H9 (cell line): ENCODE measurements around the gene SIGLEC5. TPM values are rescaled to one million over a fixed set of nuclear protein-coding genes. Genes with fewer than 3 reads are reported as not detected.

Experiments used
- DNase-seq: peaks from one replicate; pipeline ENCODE4 v3.0.0-alpha.2; 2017
- H2AFZ ChIP-seq: one replicate; pipeline ENCODE4 v1.6.1; 2013; ENCODE audit warnings: mild to moderate bottlenecking, low read length, control low read depth, moderate library complexity
- H2AK5ac ChIP-seq: 2 replicates; pipeline ENCODE4 v1.6.1; 2013; ENCODE audit warnings: low read length, control low read depth, mixed read lengths; ENCODE audit not compliant: insufficient read length
- H2BK120ac ChIP-seq: one replicate; pipeline ENCODE4 v1.6.1; 2013; ENCODE audit warnings: low read depth, mild to moderate bottlenecking, low read length, control low read depth, inconsistent platforms; ENCODE audit not compliant: poor library complexity, severe bottlenecking
- H2BK12ac ChIP-seq: 2 replicates; pipeline ENCODE4 v1.6.1; 2013; ENCODE audit warnings: low read length, control low read depth, mixed read lengths, low read depth; ENCODE audit not compliant: insufficient read length
- H2BK15ac ChIP-seq: 2 replicates; pipeline ENCODE4 v1.6.1; 2013; ENCODE audit warnings: low read depth, low read length, control low read depth
- H2BK20ac ChIP-seq: one replicate; pipeline ENCODE4 v1.6.1; 2013; ENCODE audit warnings: low read depth, mild to moderate bottlenecking, low read length, control low read depth, inconsistent platforms; ENCODE audit not compliant: poor library complexity, severe bottlenecking
- H2BK5ac ChIP-seq: 2 replicates; pipeline ENCODE4 v1.6.1; 2013; ENCODE audit warnings: low read length, control low read depth, mixed read lengths; ENCODE audit not compliant: insufficient read length
- H3K14ac ChIP-seq: 2 replicates; pipeline ENCODE4 v1.6.1; 2013; ENCODE audit warnings: low read length, control low read depth; ENCODE audit not compliant: insufficient read depth
- H3K18ac ChIP-seq: 2 replicates; pipeline ENCODE4 v1.6.1; 2013; ENCODE audit warnings: low read depth, mild to moderate bottlenecking, mixed read lengths, low read length, control low read depth; ENCODE audit not compliant: insufficient read length
- H3K23ac ChIP-seq: 2 replicates; pipeline ENCODE4 v1.6.1; 2013; ENCODE audit warnings: low read length, control low read depth, mixed read lengths, low read depth; ENCODE audit not compliant: insufficient read length
- H3K23me2 ChIP-seq: 2 replicates; pipeline ENCODE4 v1.6.1; 2013; ENCODE audit warnings: low read depth, mild to moderate bottlenecking, mixed read lengths, low read length, control low read depth; ENCODE audit not compliant: insufficient read length, poor library complexity, severe bottlenecking
- H3K27ac ChIP-seq: 2 replicates; pipeline ENCODE4 v1.5.1; 2013; ENCODE audit warnings: low read length, control low read depth, mixed read lengths, low read depth; ENCODE audit not compliant: insufficient read length
- H3K27me3 ChIP-seq: 2 replicates; pipeline ENCODE4 v1.6.1; 2013; ENCODE audit warnings: low read length, control low read depth, inconsistent platforms; ENCODE audit not compliant: insufficient read depth
- H3K4ac ChIP-seq: 2 replicates; pipeline ENCODE4 v1.6.1; 2013; ENCODE audit warnings: low read depth, mild to moderate bottlenecking, control low read depth, inconsistent platforms, low read length, moderate library complexity
- H3K4me1 ChIP-seq: 2 replicates; pipeline ENCODE4 v1.6.1; 2013; ENCODE audit warnings: low read length, control low read depth, inconsistent platforms; ENCODE audit not compliant: insufficient read depth
- H3K4me2 ChIP-seq: 2 replicates; pipeline ENCODE4 v1.6.1; 2013; ENCODE audit warnings: low read length, control low read depth, mixed read lengths; ENCODE audit not compliant: insufficient read length, insufficient read depth
- H3K56ac ChIP-seq: 2 replicates; pipeline ENCODE4 v1.6.1; 2013; ENCODE audit warnings: low read depth, mild to moderate bottlenecking, mixed read lengths, low read length, control low read depth; ENCODE audit not compliant: insufficient read length
- H3K79me1 ChIP-seq: 2 replicates; pipeline ENCODE4 v1.6.1; 2013; ENCODE audit warnings: low read depth, mild to moderate bottlenecking, moderate library complexity, low read length, control low read depth, inconsistent platforms; ENCODE audit not compliant: insufficient read depth, poor library complexity, severe bottlenecking
- H3K79me2 ChIP-seq: 2 replicates; pipeline ENCODE4 v1.6.1; 2013; ENCODE audit warnings: low read length, control low read depth, inconsistent platforms; ENCODE audit not compliant: insufficient read depth
- H3K9ac ChIP-seq: 2 replicates; pipeline ENCODE4 v1.6.1; 2013; ENCODE audit warnings: low read length, control low read depth, mixed read lengths; ENCODE audit not compliant: insufficient read length; ENCODE audit errors: extremely low read depth
- H3K9me3 ChIP-seq: one replicate; pipeline ENCODE4 v1.6.1; 2013; ENCODE audit warnings: low read depth, low read length, inconsistent platforms; ENCODE audit not compliant: control insufficient read depth
- H3T11ph ChIP-seq: one replicate; pipeline ENCODE4 v1.6.1; 2013; ENCODE audit warnings: mild to moderate bottlenecking, low read length, control low read depth, inconsistent platforms
- H4K20me1 ChIP-seq: one replicate; pipeline ENCODE4 v1.6.1; 2013; ENCODE audit not compliant: control insufficient read depth, insufficient read length, insufficient read depth
- H4K5ac ChIP-seq: 2 replicates; pipeline ENCODE4 v1.6.1; 2013; ENCODE audit warnings: low read depth, mild to moderate bottlenecking, mixed read lengths, low read length, control low read depth; ENCODE audit not compliant: insufficient read length
- H4K8ac ChIP-seq: replicated peaks from 2 replicates; pipeline ENCODE4 v1.6.1; 2013; ENCODE audit warnings: low read length, control low read depth, mixed read lengths, low read depth; ENCODE audit not compliant: insufficient read length
- H4K91ac ChIP-seq: 2 replicates; pipeline ENCODE4 v1.6.1; 2013; ENCODE audit warnings: low read depth, mild to moderate bottlenecking, moderate library complexity, mixed read lengths, low read length, control low read depth; ENCODE audit not compliant: insufficient read length
- H3K27ac Mint-ChIP-seq, 3 experiments: 2 replicates in 2 of 3; 3 replicates in 1 of 3; pipeline ENCODE4 v1.8.0; 2020 to 2021; ENCODE audit warnings: mixed read lengths in 3 of 3, mild to moderate bottlenecking in 1 of 3, moderate library complexity in 1 of 3
- H3K27me3 Mint-ChIP-seq: 2 replicates; pipeline ENCODE4 v1.8.0; 2021; ENCODE audit warnings: low read depth, mild to moderate bottlenecking, moderate library complexity, mixed read lengths
- H3K36me3 Mint-ChIP-seq, 3 experiments: 2 replicates in 2 of 3; 3 replicates in 1 of 3; pipeline ENCODE4 v1.8.0; 2020 to 2021; ENCODE audit warnings: low read depth in 3 of 3, mixed read lengths in 3 of 3; ENCODE audit not compliant: insufficient read depth in 1 of 3
- H3K4me1 Mint-ChIP-seq, 2 experiments: 2 replicates each; pipeline ENCODE4 v1.8.0; 2020; ENCODE audit warnings: mixed read lengths in 2 of 2
- H3K4me3 Mint-ChIP-seq, 2 experiments: 2 replicates in 1 of 2; 3 replicates in 1 of 2; pipeline ENCODE4 v1.8.0; 2020 to 2021; ENCODE audit warnings: mild to moderate bottlenecking in 2 of 2, mixed read lengths in 2 of 2, moderate library complexity in 1 of 2
- H3K9me3 Mint-ChIP-seq, 2 experiments: 2 replicates in 1 of 2; 3 replicates in 1 of 2; pipeline ENCODE4 v1.8.0; 2020; ENCODE audit warnings: mild to moderate bottlenecking in 2 of 2, mixed read lengths in 2 of 2, moderate library complexity in 1 of 2
- WGBS: extraction: QIAGEN DNeasy Blood & Tissue Kit; methylation state at CpG from one replicate; pipeline ENCODE4 v1.1.7; 2013; ENCODE audit warnings: missing lambda C conversion rate, low lambda C conversion rate, mixed read lengths; ENCODE audit not compliant: insufficient read length; ENCODE audit errors: extremely low coverage; 5-methylcytosine and 5-hydroxymethylcytosine counted together
- total RNA-seq: library from RNA; stranded (reverse); gene quantifications from 2 replicates; pipeline ENCODE4 v1.2.1, GENCODE V29; 2021
- TF ChIP-seq, protein P1 (sequence below): fragments of 200-600 bp; sonication (generic); conservative IDR thresholded peaks from 3 replicates; pipeline ENCODE4 v1.8.0; 2021; ENCODE audit warnings: antibody characterized with exemption, mild to moderate bottlenecking

SIGLEC5 gene
- total RNA-seq, 1 experiment from 2014 or later, result not detected

DNA sequence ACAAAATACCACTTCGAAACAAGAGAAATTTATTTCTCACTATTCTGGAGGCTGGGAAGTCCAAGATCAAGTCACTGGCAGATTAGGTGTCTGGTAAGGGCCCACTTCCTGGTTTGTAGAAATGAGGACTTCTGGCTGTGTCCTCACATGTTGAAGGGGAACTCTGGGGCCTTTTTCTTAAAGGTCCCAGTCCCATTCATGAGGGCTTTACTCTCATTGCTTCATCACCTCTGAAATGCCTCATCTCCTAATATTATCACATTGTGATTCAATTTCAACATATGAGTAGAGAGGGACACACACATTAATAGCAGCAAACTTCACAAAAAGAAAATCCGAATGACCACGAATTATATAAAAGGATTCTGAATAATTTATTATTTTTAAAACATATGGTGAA is 38.0 kb upstream of the SIGLEC5 start:
- Histone ChIP-seq H2BK20ac (no peak overlapping the region), H2BK15ac (no peak overlapping the region), H2BK120ac (no peak overlapping the region), H3T11ph (no peak overlapping the region), H3K9ac (no peak overlapping the region), H3K9me3 (no peaks in the 10 kb centered on the region), H4K20me1 (no peaks in the 10 kb centered on the region), H3K27ac (no peak overlapping the region), H3K79me2 (no peaks in the 10 kb centered on the region), H3K79me1 (no peaks in the 10 kb centered on the region), H4K5ac (no peak overlapping the region), H3K23ac (no peak overlapping the region), H2BK5ac (no peak overlapping the region), H3K14ac (no peak overlapping the region), H2AK5ac (no peak overlapping the region), H4K91ac (no peak overlapping the region), H3K27me3 (no peaks in the 10 kb centered on the region), H2AFZ (no peak overlapping the region), H3K4me1 (no peaks in the 10 kb centered on the region), H4K8ac (no peak overlapping the region), H3K56ac (no peak overlapping the region), H3K23me2 (no peaks in the 10 kb centered on the region), H3K18ac (no peak overlapping the region), H3K4me2 (no peak overlapping the region), H3K4ac (no peak overlapping the region), H2BK12ac (no peak overlapping the region)
- no peak overlapping the region for H3K27ac Mint-ChIP-seq
- H3K4me3 Mint-ChIP-seq, result no peak overlapping the region
- no CpG with 5 or more reads among the region's 3 CpGs for WGBS
- H3K9me3 Mint-ChIP-seq, result peaks cover 26 to 54% of the 10 kb centered on the region in 2 experiments
- no peaks in the 10 kb centered on the region for H3K36me3 Mint-ChIP-seq
- peaks cover 30% of the 10 kb centered on the region for H3K27me3 Mint-ChIP-seq
- TF ChIP-seq, protein P1, sequence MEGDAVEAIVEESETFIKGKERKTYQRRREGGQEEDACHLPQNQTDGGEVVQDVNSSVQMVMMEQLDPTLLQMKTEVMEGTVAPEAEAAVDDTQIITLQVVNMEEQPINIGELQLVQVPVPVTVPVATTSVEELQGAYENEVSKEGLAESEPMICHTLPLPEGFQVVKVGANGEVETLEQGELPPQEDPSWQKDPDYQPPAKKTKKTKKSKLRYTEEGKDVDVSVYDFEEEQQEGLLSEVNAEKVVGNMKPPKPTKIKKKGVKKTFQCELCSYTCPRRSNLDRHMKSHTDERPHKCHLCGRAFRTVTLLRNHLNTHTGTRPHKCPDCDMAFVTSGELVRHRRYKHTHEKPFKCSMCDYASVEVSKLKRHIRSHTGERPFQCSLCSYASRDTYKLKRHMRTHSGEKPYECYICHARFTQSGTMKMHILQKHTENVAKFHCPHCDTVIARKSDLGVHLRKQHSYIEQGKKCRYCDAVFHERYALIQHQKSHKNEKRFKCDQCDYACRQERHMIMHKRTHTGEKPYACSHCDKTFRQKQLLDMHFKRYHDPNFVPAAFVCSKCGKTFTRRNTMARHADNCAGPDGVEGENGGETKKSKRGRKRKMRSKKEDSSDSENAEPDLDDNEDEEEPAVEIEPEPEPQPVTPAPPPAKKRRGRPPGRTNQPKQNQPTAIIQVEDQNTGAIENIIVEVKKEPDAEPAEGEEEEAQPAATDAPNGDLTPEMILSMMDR, result no peak
- no peak for DNase-seq
- H3K4me1 Mint-ChIP-seq, result no peaks in the 10 kb centered on the region
